B cell (primary cell): ENCODE data around the gene NTM.

Experiments used
- EZH2 ChIP-seq: IDR thresholded peaks from 2 replicates; pipeline ENCODE4 v1.6.1; 2012; ENCODE audit warnings: borderline replicate concordance, low read depth, mild to moderate bottlenecking, moderate library complexity, low read length; ENCODE audit not compliant: insufficient read depth, poor library complexity, severe bottlenecking
- TF ChIP-seq, protein P1 (sequence below): fragments of 200-600 bp; IDR thresholded peaks from one replicate; pipeline ENCODE4 v1.8.0; 2022; ENCODE audit warnings: antibody characterized with exemption, mild to moderate bottlenecking

GRCh38 chr11:131428853-131429252 lies 58.4 kb downstream of the NTM start:
- TF ChIP-seq, protein P1, sequence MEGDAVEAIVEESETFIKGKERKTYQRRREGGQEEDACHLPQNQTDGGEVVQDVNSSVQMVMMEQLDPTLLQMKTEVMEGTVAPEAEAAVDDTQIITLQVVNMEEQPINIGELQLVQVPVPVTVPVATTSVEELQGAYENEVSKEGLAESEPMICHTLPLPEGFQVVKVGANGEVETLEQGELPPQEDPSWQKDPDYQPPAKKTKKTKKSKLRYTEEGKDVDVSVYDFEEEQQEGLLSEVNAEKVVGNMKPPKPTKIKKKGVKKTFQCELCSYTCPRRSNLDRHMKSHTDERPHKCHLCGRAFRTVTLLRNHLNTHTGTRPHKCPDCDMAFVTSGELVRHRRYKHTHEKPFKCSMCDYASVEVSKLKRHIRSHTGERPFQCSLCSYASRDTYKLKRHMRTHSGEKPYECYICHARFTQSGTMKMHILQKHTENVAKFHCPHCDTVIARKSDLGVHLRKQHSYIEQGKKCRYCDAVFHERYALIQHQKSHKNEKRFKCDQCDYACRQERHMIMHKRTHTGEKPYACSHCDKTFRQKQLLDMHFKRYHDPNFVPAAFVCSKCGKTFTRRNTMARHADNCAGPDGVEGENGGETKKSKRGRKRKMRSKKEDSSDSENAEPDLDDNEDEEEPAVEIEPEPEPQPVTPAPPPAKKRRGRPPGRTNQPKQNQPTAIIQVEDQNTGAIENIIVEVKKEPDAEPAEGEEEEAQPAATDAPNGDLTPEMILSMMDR, result no peak
- no peak for TF ChIP-seq EZH2
